GM12878 (cell line): ENCODE measurements around the gene TMEM94.

ENCODE experiments used
- IKZF1 ChIP-seq: fragments of 450-650 bp; conservative IDR thresholded peaks from 2 replicates; pipeline ENCODE4 v1.6.1; 2017; ENCODE audit warnings: antibody characterized with exemption, mild to moderate bottlenecking
- MXI1 ChIP-seq: fragments of 150-350 bp; IDR thresholded peaks from 2 replicates; pipeline ENCODE4 v1.6.1; 2011; ENCODE audit warnings: low read depth, mild to moderate bottlenecking, inconsistent platforms, low read length, improper control_type of control experiment
- ZNF687 ChIP-seq: fragments of 450-650 bp; IDR thresholded peaks from 2 replicates; pipeline ENCODE4 v1.6.1; 2017; ENCODE audit warnings: mild to moderate bottlenecking, moderate library complexity

- TF ChIP-seq MXI1 (no peak), IKZF1 (no peak), ZNF687 (no peak)
Measured at GRCh38 chr17:75512926-75513640, 56.6 kb downstream of the TMEM94 start.
